H9 (cell line): ENCODE measurements around the gene PRR36. TPM values are rescaled to one million over a fixed set of nuclear protein-coding genes. Genes with fewer than 3 reads are reported as not detected.

Experiments
- DNase-seq: peaks from one replicate; pipeline ENCODE4 v3.0.0-alpha.2; 2017
- H2AFZ ChIP-seq: one replicate; pipeline ENCODE4 v1.6.1; 2013; ENCODE audit warnings: mild to moderate bottlenecking, low read length, control low read depth, moderate library complexity
- H2AK5ac ChIP-seq: 2 replicates; pipeline ENCODE4 v1.6.1; 2013; ENCODE audit warnings: low read length, control low read depth, mixed read lengths; ENCODE audit not compliant: insufficient read length
- H2BK120ac ChIP-seq: one replicate; pipeline ENCODE4 v1.6.1; 2013; ENCODE audit warnings: low read depth, mild to moderate bottlenecking, low read length, control low read depth, inconsistent platforms; ENCODE audit not compliant: poor library complexity, severe bottlenecking
- H2BK12ac ChIP-seq: 2 replicates; pipeline ENCODE4 v1.6.1; 2013; ENCODE audit warnings: low read length, control low read depth, mixed read lengths, low read depth; ENCODE audit not compliant: insufficient read length
- H2BK15ac ChIP-seq: 2 replicates; pipeline ENCODE4 v1.6.1; 2013; ENCODE audit warnings: low read depth, low read length, control low read depth
- H2BK20ac ChIP-seq: one replicate; pipeline ENCODE4 v1.6.1; 2013; ENCODE audit warnings: low read depth, mild to moderate bottlenecking, low read length, control low read depth, inconsistent platforms; ENCODE audit not compliant: poor library complexity, severe bottlenecking
- H2BK5ac ChIP-seq: 2 replicates; pipeline ENCODE4 v1.6.1; 2013; ENCODE audit warnings: low read length, control low read depth, mixed read lengths; ENCODE audit not compliant: insufficient read length
- H3K14ac ChIP-seq: 2 replicates; pipeline ENCODE4 v1.6.1; 2013; ENCODE audit warnings: low read length, control low read depth; ENCODE audit not compliant: insufficient read depth
- H3K18ac ChIP-seq: 2 replicates; pipeline ENCODE4 v1.6.1; 2013; ENCODE audit warnings: low read depth, mild to moderate bottlenecking, mixed read lengths, low read length, control low read depth; ENCODE audit not compliant: insufficient read length
- H3K23ac ChIP-seq: 2 replicates; pipeline ENCODE4 v1.6.1; 2013; ENCODE audit warnings: low read length, control low read depth, mixed read lengths, low read depth; ENCODE audit not compliant: insufficient read length
- H3K23me2 ChIP-seq: 2 replicates; pipeline ENCODE4 v1.6.1; 2013; ENCODE audit warnings: low read depth, mild to moderate bottlenecking, mixed read lengths, low read length, control low read depth; ENCODE audit not compliant: insufficient read length, poor library complexity, severe bottlenecking
- H3K27ac ChIP-seq: 2 replicates; pipeline ENCODE4 v1.5.1; 2013; ENCODE audit warnings: low read length, control low read depth, mixed read lengths, low read depth; ENCODE audit not compliant: insufficient read length
- H3K27me3 ChIP-seq: 2 replicates; pipeline ENCODE4 v1.6.1; 2013; ENCODE audit warnings: low read length, control low read depth, inconsistent platforms; ENCODE audit not compliant: insufficient read depth
- H3K4ac ChIP-seq: 2 replicates; pipeline ENCODE4 v1.6.1; 2013; ENCODE audit warnings: low read depth, mild to moderate bottlenecking, control low read depth, inconsistent platforms, low read length, moderate library complexity
- H3K4me1 ChIP-seq: 2 replicates; pipeline ENCODE4 v1.6.1; 2013; ENCODE audit warnings: low read length, control low read depth, inconsistent platforms; ENCODE audit not compliant: insufficient read depth
- H3K4me2 ChIP-seq: 2 replicates; pipeline ENCODE4 v1.6.1; 2013; ENCODE audit warnings: low read length, control low read depth, mixed read lengths; ENCODE audit not compliant: insufficient read length, insufficient read depth
- H3K56ac ChIP-seq: 2 replicates; pipeline ENCODE4 v1.6.1; 2013; ENCODE audit warnings: low read depth, mild to moderate bottlenecking, mixed read lengths, low read length, control low read depth; ENCODE audit not compliant: insufficient read length
- H3K79me1 ChIP-seq: 2 replicates; pipeline ENCODE4 v1.6.1; 2013; ENCODE audit warnings: low read depth, mild to moderate bottlenecking, moderate library complexity, low read length, control low read depth, inconsistent platforms; ENCODE audit not compliant: insufficient read depth, poor library complexity, severe bottlenecking
- H3K79me2 ChIP-seq: 2 replicates; pipeline ENCODE4 v1.6.1; 2013; ENCODE audit warnings: low read length, control low read depth, inconsistent platforms; ENCODE audit not compliant: insufficient read depth
- H3K9ac ChIP-seq: 2 replicates; pipeline ENCODE4 v1.6.1; 2013; ENCODE audit warnings: low read length, control low read depth, mixed read lengths; ENCODE audit not compliant: insufficient read length; ENCODE audit errors: extremely low read depth
- H3K9me3 ChIP-seq: one replicate; pipeline ENCODE4 v1.6.1; 2013; ENCODE audit warnings: low read depth, low read length, inconsistent platforms; ENCODE audit not compliant: control insufficient read depth
- H3T11ph ChIP-seq: one replicate; pipeline ENCODE4 v1.6.1; 2013; ENCODE audit warnings: mild to moderate bottlenecking, low read length, control low read depth, inconsistent platforms
- H4K20me1 ChIP-seq: one replicate; pipeline ENCODE4 v1.6.1; 2013; ENCODE audit not compliant: control insufficient read depth, insufficient read length, insufficient read depth
- H4K5ac ChIP-seq: 2 replicates; pipeline ENCODE4 v1.6.1; 2013; ENCODE audit warnings: low read depth, mild to moderate bottlenecking, mixed read lengths, low read length, control low read depth; ENCODE audit not compliant: insufficient read length
- H4K8ac ChIP-seq: replicated peaks from 2 replicates; pipeline ENCODE4 v1.6.1; 2013; ENCODE audit warnings: low read length, control low read depth, mixed read lengths, low read depth; ENCODE audit not compliant: insufficient read length
- H4K91ac ChIP-seq: 2 replicates; pipeline ENCODE4 v1.6.1; 2013; ENCODE audit warnings: low read depth, mild to moderate bottlenecking, moderate library complexity, mixed read lengths, low read length, control low read depth; ENCODE audit not compliant: insufficient read length
- H3K27ac Mint-ChIP-seq, 3 experiments: 2 replicates in 2 of 3; 3 replicates in 1 of 3; pipeline ENCODE4 v1.8.0; 2020 to 2021; ENCODE audit warnings: mixed read lengths in 3 of 3, mild to moderate bottlenecking in 1 of 3, moderate library complexity in 1 of 3
- H3K27me3 Mint-ChIP-seq: 2 replicates; pipeline ENCODE4 v1.8.0; 2021; ENCODE audit warnings: low read depth, mild to moderate bottlenecking, moderate library complexity, mixed read lengths
- H3K36me3 Mint-ChIP-seq, 3 experiments: 2 replicates in 2 of 3; 3 replicates in 1 of 3; pipeline ENCODE4 v1.8.0; 2020 to 2021; ENCODE audit warnings: low read depth in 3 of 3, mixed read lengths in 3 of 3; ENCODE audit not compliant: insufficient read depth in 1 of 3
- H3K4me1 Mint-ChIP-seq, 2 experiments: 2 replicates each; pipeline ENCODE4 v1.8.0; 2020; ENCODE audit warnings: mixed read lengths in 2 of 2
- H3K4me3 Mint-ChIP-seq, 2 experiments: 2 replicates in 1 of 2; 3 replicates in 1 of 2; pipeline ENCODE4 v1.8.0; 2020 to 2021; ENCODE audit warnings: mild to moderate bottlenecking in 2 of 2, mixed read lengths in 2 of 2, moderate library complexity in 1 of 2
- H3K9me3 Mint-ChIP-seq, 2 experiments: 2 replicates in 1 of 2; 3 replicates in 1 of 2; pipeline ENCODE4 v1.8.0; 2020; ENCODE audit warnings: mild to moderate bottlenecking in 2 of 2, mixed read lengths in 2 of 2, moderate library complexity in 1 of 2
- WGBS: extraction: QIAGEN DNeasy Blood & Tissue Kit; methylation state at CpG from one replicate; pipeline ENCODE4 v1.1.7; 2013; ENCODE audit warnings: missing lambda C conversion rate, low lambda C conversion rate, mixed read lengths; ENCODE audit not compliant: insufficient read length; ENCODE audit errors: extremely low coverage; 5-methylcytosine and 5-hydroxymethylcytosine counted together
- total RNA-seq: library from RNA; stranded (reverse); gene quantifications from 2 replicates; pipeline ENCODE4 v1.2.1, GENCODE V29; 2021
- TF ChIP-seq, protein P1 (sequence below): fragments of 200-600 bp; sonication (generic); conservative IDR thresholded peaks from 3 replicates; pipeline ENCODE4 v1.8.0; 2021; ENCODE audit warnings: antibody characterized with exemption, mild to moderate bottlenecking

Gene PRR36
- total RNA-seq, 1 experiment from 2014 or later = 20.4 TPM

DNA sequence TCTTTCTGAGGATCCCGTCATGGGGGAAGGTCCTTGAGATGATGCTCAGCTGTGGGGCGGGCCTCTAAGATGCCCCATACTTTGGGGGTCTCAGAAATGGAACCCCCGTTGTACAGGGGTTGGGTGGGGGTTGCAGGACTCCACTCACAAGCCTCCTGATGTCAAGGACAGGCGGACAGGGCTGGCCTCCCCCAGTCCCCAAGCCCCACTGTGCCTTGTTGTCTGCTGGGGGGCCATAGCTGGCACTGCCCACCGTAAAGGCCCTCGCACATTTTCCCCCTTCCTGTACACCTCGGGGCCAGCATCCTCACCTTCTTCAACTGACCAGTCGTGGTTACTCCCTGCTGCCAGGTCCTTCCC, 48.6 kb upstream of the PRR36 start:
- Histone ChIP-seq H2BK120ac (no peak overlapping the region), H3K9me3 (no peaks in the 10 kb centered on the region), H4K91ac (no peak overlapping the region), H4K8ac (no peak overlapping the region), H2AFZ (no peak overlapping the region), H4K5ac (no peak overlapping the region), H2BK5ac (no peak overlapping the region), H3K79me1 (no peaks in the 10 kb centered on the region), H3K79me2 (no peaks in the 10 kb centered on the region), H3K4ac (no peak overlapping the region), H2BK12ac (no peak overlapping the region), H3K18ac (no peak overlapping the region), H3K27ac (no peak overlapping the region), H2BK15ac (no peak overlapping the region), H3T11ph (no peak overlapping the region), H4K20me1 (no peaks in the 10 kb centered on the region), H2AK5ac (no peak overlapping the region), H2BK20ac (no peak overlapping the region), H3K4me2 (no peak overlapping the region), H3K27me3 (no peaks in the 10 kb centered on the region; the same call in 1 of the 2 replicates), H3K56ac (no peak overlapping the region), H3K23me2 (peaks cover 6% of the 10 kb centered on the region), H3K4me1 (0 out of 2 replicates have a peak, but pooled peaks cover 4% of the 10 kb centered on the region), H3K14ac (no peak overlapping the region), H3K23ac (no peak overlapping the region), H3K9ac (no peak overlapping the region)
- Mint-ChIP-seq H3K4me3 (peak overlapping the region in 1 of 2 experiments; percentile 41; a peak in 1 of 5 replicates), H3K27ac (peak overlapping the region in 1 of 3 experiments; percentile 10; a peak in 1 of 7 replicates), H3K9me3 (no peaks in the 10 kb centered on the region; a peak in 1 of 5 replicates), H3K27me3 (peaks cover 19% of the 10 kb centered on the region), H3K36me3 (peaks cover 7 to 16% (median 12%) of the 10 kb centered on the region in 3 experiments; a peak in 5 of 7 replicates), H3K4me1 (peaks cover 20 to 24% of the 10 kb centered on the region in 2 experiments)
- DNase-seq = no peak
- WGBS = no CpG with 5 or more reads among the region's 8 CpGs
- TF ChIP-seq, protein P1, sequence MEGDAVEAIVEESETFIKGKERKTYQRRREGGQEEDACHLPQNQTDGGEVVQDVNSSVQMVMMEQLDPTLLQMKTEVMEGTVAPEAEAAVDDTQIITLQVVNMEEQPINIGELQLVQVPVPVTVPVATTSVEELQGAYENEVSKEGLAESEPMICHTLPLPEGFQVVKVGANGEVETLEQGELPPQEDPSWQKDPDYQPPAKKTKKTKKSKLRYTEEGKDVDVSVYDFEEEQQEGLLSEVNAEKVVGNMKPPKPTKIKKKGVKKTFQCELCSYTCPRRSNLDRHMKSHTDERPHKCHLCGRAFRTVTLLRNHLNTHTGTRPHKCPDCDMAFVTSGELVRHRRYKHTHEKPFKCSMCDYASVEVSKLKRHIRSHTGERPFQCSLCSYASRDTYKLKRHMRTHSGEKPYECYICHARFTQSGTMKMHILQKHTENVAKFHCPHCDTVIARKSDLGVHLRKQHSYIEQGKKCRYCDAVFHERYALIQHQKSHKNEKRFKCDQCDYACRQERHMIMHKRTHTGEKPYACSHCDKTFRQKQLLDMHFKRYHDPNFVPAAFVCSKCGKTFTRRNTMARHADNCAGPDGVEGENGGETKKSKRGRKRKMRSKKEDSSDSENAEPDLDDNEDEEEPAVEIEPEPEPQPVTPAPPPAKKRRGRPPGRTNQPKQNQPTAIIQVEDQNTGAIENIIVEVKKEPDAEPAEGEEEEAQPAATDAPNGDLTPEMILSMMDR = no peak
